HK-2 (cell line): ENCODE measurements around the gene GPC6.
"Not testable (repeated sequence)": the region's sequence is repeated elsewhere in the genome, so short reads cannot be mapped to it uniquely, and the experiment has no call there.

Experiments used
- DNase-seq: peaks from one replicate; pipeline ENCODE4 v3.0.0-alpha.2; 2018; ENCODE audit not compliant: unreplicated experiment

GPC6 gene

DNA sequence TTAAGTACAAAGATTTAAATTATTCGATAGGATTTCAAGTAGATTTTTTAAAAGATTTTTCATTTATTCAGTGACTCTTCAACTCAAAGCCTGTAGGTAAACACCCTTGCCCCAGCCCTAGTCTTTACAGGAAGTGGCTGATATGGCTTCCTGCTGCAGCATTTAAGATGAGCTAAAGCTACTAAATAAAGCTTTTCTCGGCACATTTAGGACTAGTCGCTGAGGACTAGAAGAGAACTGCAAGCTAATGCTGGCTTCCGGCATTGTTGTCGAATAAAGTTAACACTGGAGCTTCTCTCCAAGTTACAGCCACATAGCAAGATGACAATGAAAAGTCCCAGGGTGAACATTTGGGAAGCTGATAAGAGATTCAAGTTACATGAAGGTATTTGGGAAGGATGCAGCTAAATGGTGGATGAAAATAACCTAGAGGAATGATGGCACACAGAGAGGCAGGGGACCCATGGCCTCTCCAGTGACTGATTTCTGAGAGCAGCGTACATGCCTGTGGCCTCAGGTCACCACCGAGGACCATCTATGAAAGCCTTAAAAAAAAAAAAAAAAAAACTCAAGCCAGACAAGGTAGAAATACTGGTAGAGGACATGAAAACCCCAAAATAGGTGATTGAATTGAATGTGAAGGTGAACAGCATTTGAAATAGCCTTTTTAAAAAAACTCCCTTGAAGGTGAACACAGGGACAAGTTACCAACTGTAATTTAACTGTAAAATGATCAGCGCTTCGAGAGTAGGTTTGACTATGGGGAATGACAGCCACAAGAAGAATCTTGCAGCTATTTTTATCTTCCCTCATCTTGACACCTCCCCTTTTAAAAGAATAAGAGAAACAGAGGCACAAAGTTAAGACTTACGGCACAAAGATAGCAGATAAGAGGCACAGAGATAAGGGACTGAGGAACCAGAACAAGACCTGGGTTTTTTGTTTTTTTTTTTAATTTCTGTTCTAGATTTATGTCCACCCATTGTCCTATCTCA is 1097.5 kb downstream of the GPC6 start:
- no peak for DNase-seq

DNA sequence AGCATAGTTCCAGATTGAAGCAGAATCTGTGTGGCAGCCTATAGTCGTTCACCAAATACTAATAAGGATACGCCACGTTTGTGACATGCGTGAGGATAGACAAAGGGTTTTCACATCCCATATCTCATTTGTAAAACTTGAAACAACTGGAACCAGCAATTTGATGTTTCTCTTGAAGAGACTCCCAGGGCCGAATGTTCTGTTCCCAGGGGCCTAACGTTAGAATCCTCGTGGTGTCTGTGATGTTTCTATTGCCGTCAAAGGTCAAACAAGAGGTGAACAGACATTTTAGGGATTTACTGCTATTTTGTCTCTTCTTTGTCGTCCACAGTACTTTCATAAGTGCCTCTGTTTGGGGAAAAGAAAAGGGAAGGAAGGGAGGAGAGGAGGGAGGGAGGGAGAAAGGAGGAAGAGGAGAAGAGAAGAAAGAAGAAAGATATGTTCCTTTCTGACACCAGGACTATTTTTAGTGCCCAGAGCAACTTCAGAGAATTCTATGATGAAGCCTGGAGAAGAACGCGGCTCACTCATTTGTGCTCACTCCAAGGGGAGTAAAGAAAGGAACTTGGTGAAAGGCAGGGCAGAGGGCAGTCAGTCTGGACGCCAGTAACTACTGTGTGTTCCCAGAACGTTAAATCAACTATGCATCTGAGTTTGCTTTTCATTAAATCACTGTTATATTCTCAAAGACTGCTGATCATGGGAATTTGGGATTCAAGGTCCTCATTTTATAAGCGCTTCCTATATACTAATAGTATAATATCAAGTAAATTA is 1098.3 kb downstream of the GPC6 start:
- no peak for DNase-seq

DNA sequence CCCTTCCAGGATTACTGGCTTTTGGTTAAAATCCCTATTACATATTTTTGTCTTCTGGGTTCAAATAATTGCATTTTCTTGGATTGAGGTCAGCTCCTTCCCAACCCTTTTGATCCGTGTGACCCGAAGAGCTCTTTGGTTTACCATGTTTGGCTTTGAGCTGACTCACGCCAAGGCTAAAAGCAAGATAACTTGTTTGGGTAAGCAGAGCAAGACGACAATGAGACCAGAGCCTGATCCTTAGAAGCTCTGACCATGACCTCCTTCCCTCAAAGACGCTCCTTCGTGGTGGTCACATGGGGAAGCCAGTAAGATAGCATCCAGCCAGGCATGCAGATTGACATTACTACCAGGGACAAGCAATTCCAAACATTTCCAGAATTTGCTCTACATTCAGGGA is 1099.0 kb downstream of the GPC6 start:
- DNase-seq, result no peak

- DNase-seq, result no peak
Observed at GRCh38 chr13:94327318-94327717, 1100.7 kb downstream of the GPC6 start.

GRCh38 chr13:94328381-94329041 is 1101.9 kb downstream of the GPC6 start:
- no peak for DNase-seq

- no peak for DNase-seq
Observed at GRCh38 chr13:94329277-94329676, 1102.7 kb downstream of the GPC6 start.

- no peak for DNase-seq
Observed at GRCh38 chr13:94329754-94330551, 1103.3 kb downstream of the GPC6 start.

DNA sequence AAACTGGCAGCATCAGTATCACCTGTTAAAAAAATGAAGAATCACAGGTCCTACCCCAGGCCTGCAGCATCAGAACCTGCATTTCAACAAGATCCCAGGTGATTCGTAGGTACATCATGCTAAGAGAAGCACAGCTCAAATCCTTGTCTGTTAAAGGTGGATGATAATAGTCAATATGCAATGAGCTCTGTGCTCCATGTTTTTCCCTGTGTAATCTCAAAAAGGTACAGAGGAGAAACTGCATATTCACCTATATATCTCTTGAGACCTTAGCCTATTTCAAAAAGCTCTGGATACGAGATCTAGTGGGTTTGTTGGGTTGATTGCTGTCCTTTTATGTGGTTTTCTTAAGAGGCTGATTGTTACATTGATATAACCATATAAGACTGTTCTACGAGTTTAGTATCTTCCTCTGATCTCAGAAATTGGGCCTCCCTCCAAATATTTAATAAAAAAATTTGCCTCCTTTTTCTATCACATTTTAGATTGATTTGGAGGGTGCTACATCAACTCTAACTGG is 1104.0 kb downstream of the GPC6 start:
- DNase-seq, result no peak

DNA sequence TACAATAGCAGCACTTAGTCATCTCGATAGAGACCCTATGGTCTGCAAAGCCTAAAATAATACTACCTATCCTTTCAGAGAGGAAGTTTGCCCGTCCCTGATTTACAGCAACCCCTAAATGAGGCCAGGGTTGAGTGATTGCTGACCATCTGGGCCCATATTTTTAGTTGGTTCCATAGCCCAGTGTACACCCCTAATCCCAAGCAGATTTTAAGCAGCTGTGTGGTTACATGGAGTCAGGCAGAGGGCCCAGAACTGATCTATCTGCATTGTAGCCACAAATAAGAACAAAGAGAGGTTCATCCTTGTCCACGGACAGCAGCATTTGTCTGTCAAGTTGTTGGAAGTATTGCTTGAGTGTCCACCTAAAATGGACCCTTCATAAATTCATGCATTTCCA is 1104.7 kb downstream of the GPC6 start:
- DNase-seq, result no peak

DNA sequence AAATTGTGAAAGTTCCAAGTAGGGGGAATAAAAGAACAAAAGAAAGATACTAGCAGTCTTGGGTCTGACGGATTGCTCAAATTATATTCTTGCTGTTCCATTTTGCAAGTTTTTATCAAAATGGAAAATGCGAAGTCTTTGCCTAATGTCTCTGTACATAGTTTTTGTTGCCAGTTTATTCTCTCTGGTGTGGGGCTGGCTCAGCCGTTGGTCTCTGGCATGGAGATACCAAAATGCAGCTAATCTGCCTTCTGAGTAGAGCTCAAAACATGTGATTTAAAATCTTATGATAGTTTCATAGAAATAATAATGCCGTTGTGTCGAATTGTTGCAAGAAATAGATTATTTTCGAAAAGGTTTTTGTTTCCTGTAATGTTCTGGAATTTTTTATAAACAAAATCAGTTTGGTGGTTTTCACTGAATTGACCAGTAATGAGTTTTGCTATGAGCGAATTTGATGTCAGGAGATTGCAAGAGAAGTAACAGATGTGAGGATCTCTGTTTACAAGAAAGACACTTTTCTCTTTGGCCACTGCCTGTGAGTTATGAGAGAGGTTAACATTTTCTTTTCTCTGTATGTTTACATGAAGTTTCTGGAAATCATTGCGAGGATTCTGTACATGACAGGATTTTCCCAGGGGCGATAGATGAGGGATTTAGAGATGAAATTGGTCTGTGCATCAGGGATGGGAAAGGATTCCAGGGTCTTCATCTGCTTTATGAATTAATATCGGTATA is 1105.9 kb downstream of the GPC6 start:
- no peak for DNase-seq

DNA sequence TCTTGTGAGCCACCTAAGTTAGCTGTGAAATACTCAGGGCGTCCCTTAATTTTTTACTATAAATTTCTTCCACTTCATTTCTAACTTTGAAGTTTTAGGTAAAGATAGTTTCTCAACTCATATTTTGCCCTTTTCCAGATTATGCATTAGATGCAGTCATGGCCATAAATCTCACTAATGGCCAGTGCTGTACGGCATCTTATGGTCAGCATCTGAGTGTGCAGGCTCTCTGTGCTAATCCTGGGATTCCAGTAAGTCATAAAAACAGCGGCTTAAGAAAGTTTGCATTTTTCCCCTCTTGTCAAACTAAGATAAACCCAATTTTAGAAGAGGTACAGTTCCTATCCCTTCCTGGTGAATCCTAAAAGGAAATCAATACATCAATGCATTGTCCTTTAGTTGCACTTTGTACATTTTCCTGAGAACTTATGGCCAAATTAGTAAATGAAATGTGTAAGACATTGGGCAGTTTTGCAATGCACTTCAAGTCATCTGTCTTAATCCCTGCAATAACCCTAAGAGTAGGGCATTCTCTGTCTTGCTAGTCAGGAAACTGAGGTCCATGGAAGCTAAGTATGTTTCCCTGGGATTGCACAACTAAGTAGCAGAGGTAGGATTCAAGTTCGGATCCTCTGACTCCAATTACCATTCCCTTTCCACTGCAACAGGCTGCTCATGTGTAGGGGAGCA is 1106.7 kb downstream of the GPC6 start:
- no peak for DNase-seq

- DNase-seq, result no peak
Observed at GRCh38 chr13:94335761-94336526, 1109.3 kb downstream of the GPC6 start.

GRCh38 chr13:94339116-94339687 is 1112.6 kb downstream of the GPC6 start:
- DNase-seq, result no peak

DNA sequence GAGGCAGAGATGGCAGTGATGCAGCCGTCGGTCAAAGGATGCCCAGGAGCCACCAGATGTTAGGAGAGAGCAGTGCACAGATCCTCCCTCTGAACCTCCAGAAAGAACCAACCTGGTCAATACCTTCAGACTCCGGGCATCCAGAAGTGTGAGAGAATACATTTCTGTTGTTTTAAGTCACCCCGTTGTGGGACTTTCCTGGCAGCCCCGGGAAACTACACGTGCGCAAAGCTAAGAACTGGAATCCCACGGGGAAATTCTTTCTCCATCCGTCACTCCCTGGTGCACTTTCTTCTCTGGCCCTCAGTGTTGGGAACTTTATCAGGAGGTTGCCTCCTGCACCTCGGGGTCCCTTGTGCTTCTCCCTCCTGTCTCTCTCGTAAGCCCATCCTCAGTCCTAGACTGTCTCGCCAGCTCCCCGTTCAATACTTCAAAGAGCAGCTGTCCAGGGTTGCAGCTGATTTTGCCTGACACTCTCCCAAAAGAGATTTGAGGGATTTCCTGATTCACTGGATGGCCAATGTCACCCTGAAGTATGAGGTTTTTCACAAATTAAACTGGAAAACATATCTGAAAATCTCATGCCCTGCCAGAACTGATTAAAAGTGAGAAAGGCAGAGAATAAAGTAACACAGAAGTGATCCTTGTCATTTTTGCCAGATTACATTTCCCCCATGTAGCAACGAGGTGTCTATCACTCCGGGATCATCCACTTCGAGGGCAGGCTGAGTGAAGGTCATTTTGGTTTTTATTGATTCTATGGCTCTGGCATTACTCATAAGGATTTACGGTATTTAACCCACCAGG is 1116.0 kb downstream of the GPC6 start:
- DNase-seq, result no peak

DNA sequence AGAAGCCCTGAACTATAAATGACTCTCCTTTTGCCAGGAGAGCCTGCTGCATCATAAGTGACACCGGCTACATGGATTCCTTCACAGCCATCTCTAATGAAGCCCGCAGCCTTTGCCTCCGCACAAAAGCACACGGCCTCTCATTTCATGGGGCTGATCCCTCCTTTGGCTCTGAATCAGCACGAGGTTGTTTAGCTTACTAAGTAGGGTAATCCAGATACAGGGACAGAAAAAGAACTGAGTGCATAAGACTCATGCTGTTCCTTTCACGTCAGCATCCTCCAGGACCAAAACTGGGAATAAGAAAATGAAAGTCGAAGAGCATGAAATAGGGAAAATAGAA is 1116.6 kb downstream of the GPC6 start:
- no peak for DNase-seq

GRCh38 chr13:94343687-94344086 is 1117.1 kb downstream of the GPC6 start:
- DNase-seq, result not testable (repeated sequence)

DNA sequence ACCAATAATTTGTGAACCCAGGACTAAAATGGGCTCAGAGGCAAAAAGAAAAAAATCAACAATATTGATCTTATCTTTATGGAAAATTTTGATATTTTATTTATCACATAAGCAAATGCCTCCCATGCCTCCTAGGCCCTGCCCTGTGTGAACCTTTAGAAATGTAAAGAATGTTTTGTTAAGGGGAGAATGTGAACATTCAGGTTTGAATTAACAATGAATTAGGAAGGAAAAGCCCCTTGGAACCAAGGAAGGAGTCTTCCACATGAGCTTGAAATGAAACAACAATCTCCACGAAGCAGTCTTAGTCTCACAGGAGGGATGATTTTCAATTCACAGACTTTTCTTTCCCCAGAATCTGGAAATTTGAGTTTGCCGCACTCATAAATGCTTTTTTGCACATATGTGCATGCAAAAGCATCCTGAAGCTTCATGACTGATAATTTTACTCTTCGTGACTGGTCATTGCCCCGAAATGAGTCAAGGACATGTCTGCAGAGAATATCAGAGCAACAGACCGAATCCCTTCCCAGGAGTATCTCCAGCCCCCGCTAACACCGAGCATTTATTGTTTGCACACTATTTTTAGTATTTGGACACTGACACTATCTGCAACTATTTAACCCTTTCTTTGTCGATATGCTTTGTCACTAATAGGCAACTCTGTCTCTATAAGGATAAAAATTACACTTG is 1117.7 kb downstream of the GPC6 start:
- DNase-seq, result no peak
